DOHH2 (cell line): ENCODE results near the gene CLDN22.

ENCODE experiments used
- H3F3A ChIP-seq: fragments of 200-600 bp; sonication (generic), shearing (Covaris generic); 2 replicates; pipeline ENCODE4 v1.6.0; 2016; ENCODE audit warnings: antibody characterized with exemption, mild to moderate bottlenecking; ENCODE audit not compliant: control insufficient read depth, insufficient read depth
- H3K27ac ChIP-seq: fragments of 200-600 bp; sonication (generic); 2 replicates; pipeline ENCODE4 v1.5.1; 2014; ENCODE audit warnings: low read depth, mild to moderate bottlenecking, low read length, moderate library complexity
- H3K27me3 ChIP-seq: fragments of 200-600 bp; sonication (generic); 2 replicates; pipeline ENCODE4 v1.6.1; 2014; ENCODE audit warnings: mild to moderate bottlenecking, low read length, mixed read lengths; ENCODE audit not compliant: control insufficient read depth
- H3K36me3 ChIP-seq: fragments of 200-600 bp; sonication (generic); 2 replicates; pipeline ENCODE4 v1.6.1; 2014; ENCODE audit warnings: mild to moderate bottlenecking, low read length, moderate library complexity, mixed read lengths; ENCODE audit not compliant: control insufficient read depth
- H3K4me1 ChIP-seq: fragments of 200-600 bp; sonication (generic); 2 replicates; pipeline ENCODE4 v1.6.1; 2014; ENCODE audit warnings: mild to moderate bottlenecking, low read length, mixed read lengths; ENCODE audit not compliant: control insufficient read depth
- H3K4me2 ChIP-seq: fragments of 200-600 bp; sonication (generic); 2 replicates; pipeline ENCODE4 v1.6.0; 2014; ENCODE audit warnings: mild to moderate bottlenecking, low read length, moderate library complexity
- H3K4me3 ChIP-seq: fragments of 200-600 bp; sonication (generic); 2 replicates; pipeline ENCODE4 v1.5.1; 2014; ENCODE audit warnings: mild to moderate bottlenecking, low read length, mixed read lengths
- H3K79me2 ChIP-seq: fragments of 200-600 bp; sonication (generic); 2 replicates; pipeline ENCODE4 v1.6.1; 2014; ENCODE audit warnings: mild to moderate bottlenecking, low read length, mixed read lengths; ENCODE audit not compliant: control insufficient read depth
- H3K9me2 ChIP-seq: fragments of 200-600 bp; sonication (generic); replicated peaks from 2 replicates; pipeline ENCODE4 v1.6.1; 2014; ENCODE audit warnings: mild to moderate bottlenecking, low read length, mixed read lengths; ENCODE audit not compliant: control insufficient read depth
- H3K9me3 ChIP-seq: fragments of 200-600 bp; sonication (generic); 2 replicates; pipeline ENCODE4 v1.6.1; 2014; ENCODE audit warnings: antibody characterized with exemption, low read length, mixed read lengths; ENCODE audit not compliant: control insufficient read depth, insufficient read depth
- H4K20me1 ChIP-seq: fragments of 200-600 bp; sonication (generic); 2 replicates; pipeline ENCODE4 v1.6.0; 2014; ENCODE audit warnings: low read depth, mild to moderate bottlenecking, antibody characterized with exemption, low read length, moderate library complexity; ENCODE audit not compliant: control insufficient read depth, insufficient read depth
- EZH2phosphoT487 ChIP-seq: fragments of 200-600 bp; sonication (generic); IDR thresholded peaks from 2 replicates; pipeline ENCODE4 v1.6.1; 2017; ENCODE audit warnings: borderline replicate concordance, mild to moderate bottlenecking, antibody characterized with exemption, low read length, moderate library complexity, mixed read lengths
- TF ChIP-seq, protein P1 (sequence below): fragments of 200-600 bp; sonication (generic); IDR thresholded peaks from one replicate; pipeline ENCODE4 v1.5.1; 2014; ENCODE audit warnings: antibody characterized with exemption, mild to moderate bottlenecking, low read depth, low read length; ENCODE audit not compliant: poor library complexity, severe bottlenecking

The CLDN22 gene

DNA sequence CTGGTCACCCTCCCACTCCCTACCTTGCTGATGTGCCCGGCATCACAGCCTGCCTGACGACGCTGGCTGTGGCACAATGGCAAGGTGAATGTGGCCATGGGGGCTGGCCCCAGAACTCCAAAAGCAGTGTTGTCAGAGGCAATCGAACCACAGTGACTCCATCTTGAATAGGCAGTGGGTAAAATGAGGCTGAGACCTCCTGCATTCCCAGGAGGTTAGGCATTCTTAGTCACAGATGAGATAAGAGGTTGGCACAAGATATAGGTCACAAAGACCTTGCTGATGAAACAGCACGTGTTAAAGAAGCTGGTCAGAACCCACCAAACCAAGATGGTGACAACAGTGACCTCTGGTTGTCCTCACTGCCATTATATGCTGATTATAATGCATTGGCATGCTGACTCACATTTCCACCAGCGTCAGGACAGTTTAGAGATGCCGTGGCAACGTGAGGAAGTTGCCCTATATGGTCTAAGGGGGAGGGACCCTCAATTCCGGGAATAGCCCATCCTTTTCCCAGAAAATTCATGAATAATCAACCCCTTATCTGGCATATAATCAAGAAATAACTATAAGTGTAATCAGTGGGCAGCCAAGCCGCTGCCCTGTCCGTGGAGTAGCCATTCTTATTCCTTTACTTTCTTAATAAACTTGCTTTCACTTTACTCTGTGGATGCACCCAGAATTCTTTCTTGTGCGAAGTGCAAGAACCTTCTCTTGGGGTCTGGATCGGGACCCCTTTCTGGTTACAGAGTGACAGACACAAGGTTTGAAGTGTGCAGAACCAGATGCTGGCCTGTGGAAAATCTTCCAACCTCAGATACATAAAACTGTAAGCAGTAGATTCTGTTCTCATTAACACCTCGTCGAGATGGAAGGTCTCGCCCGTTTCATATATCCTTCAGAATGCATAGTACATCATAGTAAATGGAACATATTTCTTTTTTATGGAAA lies 28.9 kb upstream of the CLDN22 start:
- H3K27ac ChIP-seq: no peak overlapping the region

DNA sequence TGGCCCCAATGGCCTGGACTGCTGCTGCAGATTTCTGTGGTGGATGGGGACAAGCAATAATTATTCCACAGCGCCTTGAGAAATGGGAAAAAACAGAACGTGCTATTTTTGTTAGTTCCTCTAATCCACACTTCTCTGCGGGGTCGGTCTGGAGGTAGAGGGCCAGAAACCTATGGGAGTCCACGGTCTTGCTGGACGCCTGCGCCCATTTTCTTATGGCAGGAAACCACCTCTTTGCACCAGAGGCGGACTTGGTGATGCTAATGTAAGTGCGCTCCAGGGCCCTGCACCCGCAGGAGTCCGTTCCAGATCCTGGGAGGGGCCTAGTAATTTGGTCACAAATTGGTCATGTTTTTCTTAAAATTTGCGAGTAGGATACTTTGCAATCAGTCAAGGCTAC lies 28.1 kb upstream of the CLDN22 start:
- Histone ChIP-seq H3K4me1 (no peaks in the 10 kb centered on the region), H3K27me3 (no peaks in the 10 kb centered on the region), H4K20me1 (no peaks in the 10 kb centered on the region), H3K4me2 (no peak overlapping the region), H3K4me3 (no peak overlapping the region), H3K27ac (no peak overlapping the region), H3K9me3 (no peaks in the 10 kb centered on the region), H3F3A (no peaks in the 10 kb centered on the region), H3K9me2 (no peaks in the 10 kb centered on the region), H3K36me3 (no peaks in the 10 kb centered on the region), H3K79me2 (no peaks in the 10 kb centered on the region)
- TF ChIP-seq EZH2phosphoT487: no peak
- TF ChIP-seq, protein P1, sequence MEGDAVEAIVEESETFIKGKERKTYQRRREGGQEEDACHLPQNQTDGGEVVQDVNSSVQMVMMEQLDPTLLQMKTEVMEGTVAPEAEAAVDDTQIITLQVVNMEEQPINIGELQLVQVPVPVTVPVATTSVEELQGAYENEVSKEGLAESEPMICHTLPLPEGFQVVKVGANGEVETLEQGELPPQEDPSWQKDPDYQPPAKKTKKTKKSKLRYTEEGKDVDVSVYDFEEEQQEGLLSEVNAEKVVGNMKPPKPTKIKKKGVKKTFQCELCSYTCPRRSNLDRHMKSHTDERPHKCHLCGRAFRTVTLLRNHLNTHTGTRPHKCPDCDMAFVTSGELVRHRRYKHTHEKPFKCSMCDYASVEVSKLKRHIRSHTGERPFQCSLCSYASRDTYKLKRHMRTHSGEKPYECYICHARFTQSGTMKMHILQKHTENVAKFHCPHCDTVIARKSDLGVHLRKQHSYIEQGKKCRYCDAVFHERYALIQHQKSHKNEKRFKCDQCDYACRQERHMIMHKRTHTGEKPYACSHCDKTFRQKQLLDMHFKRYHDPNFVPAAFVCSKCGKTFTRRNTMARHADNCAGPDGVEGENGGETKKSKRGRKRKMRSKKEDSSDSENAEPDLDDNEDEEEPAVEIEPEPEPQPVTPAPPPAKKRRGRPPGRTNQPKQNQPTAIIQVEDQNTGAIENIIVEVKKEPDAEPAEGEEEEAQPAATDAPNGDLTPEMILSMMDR: no peak

More for the DNA sequence above, 28.9 kb upstream of the CLDN22 start:
- no peak overlapping the region for H3K4me2 ChIP-seq
- H3K4me3 ChIP-seq: no peak overlapping the region
- no peaks in the 10 kb centered on the region for H4K20me1 ChIP-seq
- no peaks in the 10 kb centered on the region for H3K36me3 ChIP-seq
- H3K9me3 ChIP-seq: no peaks in the 10 kb centered on the region
- TF ChIP-seq EZH2phosphoT487: no peak
- TF ChIP-seq, protein P1: no peak
- H3K9me2 ChIP-seq: no peaks in the 10 kb centered on the region
- H3K27me3 ChIP-seq: no peaks in the 10 kb centered on the region
- no peaks in the 10 kb centered on the region for H3F3A ChIP-seq
- no peaks in the 10 kb centered on the region for H3K79me2 ChIP-seq
- H3K4me1 ChIP-seq: no peaks in the 10 kb centered on the region

DNA sequence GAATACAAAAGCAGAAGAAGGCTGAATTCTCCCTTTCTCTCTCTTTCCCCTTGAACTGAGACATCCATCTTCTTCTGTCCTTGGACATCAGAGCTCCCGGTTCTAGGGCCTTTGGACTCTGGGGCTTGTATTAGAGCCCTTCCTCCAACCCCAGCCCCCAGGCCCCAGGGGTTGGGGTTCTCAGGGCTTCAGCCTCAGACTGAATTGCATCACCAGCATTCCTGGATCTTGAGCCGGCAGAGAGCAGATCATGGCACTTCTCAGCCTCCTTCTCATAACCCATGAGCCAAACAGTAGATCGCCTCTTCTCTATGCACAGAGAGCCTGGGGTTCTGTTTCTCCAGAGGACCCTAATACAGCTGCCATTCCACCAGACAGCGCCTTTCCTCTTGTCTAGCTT lies 27.5 kb upstream of the CLDN22 start:
- no peak overlapping the region for H3K4me3 ChIP-seq
- no peaks in the 10 kb centered on the region for H3K4me1 ChIP-seq
- H3K9me3 ChIP-seq: no peaks in the 10 kb centered on the region
- H3K9me2 ChIP-seq: no peaks in the 10 kb centered on the region
- H3K27ac ChIP-seq: no peak overlapping the region
- TF ChIP-seq EZH2phosphoT487: no peak
- TF ChIP-seq, protein P1: no peak
- H3K27me3 ChIP-seq: no peaks in the 10 kb centered on the region
- H3F3A ChIP-seq: no peaks in the 10 kb centered on the region
- no peaks in the 10 kb centered on the region for H3K79me2 ChIP-seq
- H4K20me1 ChIP-seq: no peaks in the 10 kb centered on the region
- H3K36me3 ChIP-seq: no peaks in the 10 kb centered on the region
- H3K4me2 ChIP-seq: no peak overlapping the region
